Measurements from ENCODE around the gene CALN1. TPM values are rescaled to one million over a fixed set of nuclear protein-coding genes. Genes with fewer than 3 reads are reported as not detected.

Gene CALN1
- total and polyA plus RNA-seq, 2 experiments from 2014 or later, result 7.6 to 14.5 TPM

GRCh38 chr7:72016574-72016973 is 395.6 kb downstream of the CALN1 start:
- Histone ChIP-seq H4K20me1 (replicated peaks; ENCODE audit: insufficient read depth) (no peaks in the 10 kb centered on the region), H3K9me2 (ENCODE audit: insufficient read depth) (0 out of 2 replicates have a peak, but pooled peaks cover 4% of the 10 kb centered on the region), H3K4me2 (no peak overlapping the region), H3K79me2 (replicated peaks; ENCODE audit: insufficient read depth) (no peaks in the 10 kb centered on the region), H2AFZ (no peak overlapping the region), H3K27ac (ENCODE audit: low read depth) (no peak overlapping the region), H3K4me3 (no peak overlapping the region), H3F3A (replicated peaks; ENCODE audit: low read depth) (no peaks in the 10 kb centered on the region), H3K4me1 (ENCODE audit: insufficient read depth) (no peaks in the 10 kb centered on the region), H3K27me3 (ENCODE audit: insufficient read depth) (no peaks in the 10 kb centered on the region), H3K36me3 (ENCODE audit: insufficient read depth) (no peaks in the 10 kb centered on the region)
- Mint-ChIP-seq H3K27me3 (ENCODE audit: insufficient read depth, low read depth, poor library complexity) (no peaks in the 10 kb centered on the region), H3K27ac (no peak overlapping the region), H3K4me3 (no peak overlapping the region), H3K4me1 (no peaks in the 10 kb centered on the region), H3K36me3 (ENCODE audit: low read depth) (no peaks in the 10 kb centered on the region), H3K9me3 (no peaks in the 10 kb centered on the region)
- DNase-seq (ENCODE audit: low spot score) (no peak), ATAC-seq (no peak)
- TF ChIP-seq JUNB (IDR thresholded peaks at IDR 0.05; ENCODE audit: unreplicated experiment) (no peak), EZH2phosphoT487 (IDR thresholded peaks at IDR 0.05; ENCODE audit: unreplicated experiment) (no peak), ZNF114 (CRISPR knock-in tag; IDR thresholded peaks at IDR 0.05) (no peak), ZNF331 (CRISPR knock-in tag; IDR thresholded peaks at IDR 0.05; ENCODE audit: low read depth) (no peak), ETS1 (IDR thresholded peaks at IDR 0.05) (no peak), CTCF (conservative IDR thresholded peaks at IDR 0.05; ENCODE audit: low read depth in 2 of 2) (no peak), POLR2AphosphoS5 (IDR thresholded peaks at IDR 0.05; ENCODE audit: low read depth) (no peak), EZH2 (IDR thresholded peaks at IDR 0.05; ENCODE audit: low read depth, unreplicated experiment) (no peak)
- TF ChIP-seq, protein P1, sequence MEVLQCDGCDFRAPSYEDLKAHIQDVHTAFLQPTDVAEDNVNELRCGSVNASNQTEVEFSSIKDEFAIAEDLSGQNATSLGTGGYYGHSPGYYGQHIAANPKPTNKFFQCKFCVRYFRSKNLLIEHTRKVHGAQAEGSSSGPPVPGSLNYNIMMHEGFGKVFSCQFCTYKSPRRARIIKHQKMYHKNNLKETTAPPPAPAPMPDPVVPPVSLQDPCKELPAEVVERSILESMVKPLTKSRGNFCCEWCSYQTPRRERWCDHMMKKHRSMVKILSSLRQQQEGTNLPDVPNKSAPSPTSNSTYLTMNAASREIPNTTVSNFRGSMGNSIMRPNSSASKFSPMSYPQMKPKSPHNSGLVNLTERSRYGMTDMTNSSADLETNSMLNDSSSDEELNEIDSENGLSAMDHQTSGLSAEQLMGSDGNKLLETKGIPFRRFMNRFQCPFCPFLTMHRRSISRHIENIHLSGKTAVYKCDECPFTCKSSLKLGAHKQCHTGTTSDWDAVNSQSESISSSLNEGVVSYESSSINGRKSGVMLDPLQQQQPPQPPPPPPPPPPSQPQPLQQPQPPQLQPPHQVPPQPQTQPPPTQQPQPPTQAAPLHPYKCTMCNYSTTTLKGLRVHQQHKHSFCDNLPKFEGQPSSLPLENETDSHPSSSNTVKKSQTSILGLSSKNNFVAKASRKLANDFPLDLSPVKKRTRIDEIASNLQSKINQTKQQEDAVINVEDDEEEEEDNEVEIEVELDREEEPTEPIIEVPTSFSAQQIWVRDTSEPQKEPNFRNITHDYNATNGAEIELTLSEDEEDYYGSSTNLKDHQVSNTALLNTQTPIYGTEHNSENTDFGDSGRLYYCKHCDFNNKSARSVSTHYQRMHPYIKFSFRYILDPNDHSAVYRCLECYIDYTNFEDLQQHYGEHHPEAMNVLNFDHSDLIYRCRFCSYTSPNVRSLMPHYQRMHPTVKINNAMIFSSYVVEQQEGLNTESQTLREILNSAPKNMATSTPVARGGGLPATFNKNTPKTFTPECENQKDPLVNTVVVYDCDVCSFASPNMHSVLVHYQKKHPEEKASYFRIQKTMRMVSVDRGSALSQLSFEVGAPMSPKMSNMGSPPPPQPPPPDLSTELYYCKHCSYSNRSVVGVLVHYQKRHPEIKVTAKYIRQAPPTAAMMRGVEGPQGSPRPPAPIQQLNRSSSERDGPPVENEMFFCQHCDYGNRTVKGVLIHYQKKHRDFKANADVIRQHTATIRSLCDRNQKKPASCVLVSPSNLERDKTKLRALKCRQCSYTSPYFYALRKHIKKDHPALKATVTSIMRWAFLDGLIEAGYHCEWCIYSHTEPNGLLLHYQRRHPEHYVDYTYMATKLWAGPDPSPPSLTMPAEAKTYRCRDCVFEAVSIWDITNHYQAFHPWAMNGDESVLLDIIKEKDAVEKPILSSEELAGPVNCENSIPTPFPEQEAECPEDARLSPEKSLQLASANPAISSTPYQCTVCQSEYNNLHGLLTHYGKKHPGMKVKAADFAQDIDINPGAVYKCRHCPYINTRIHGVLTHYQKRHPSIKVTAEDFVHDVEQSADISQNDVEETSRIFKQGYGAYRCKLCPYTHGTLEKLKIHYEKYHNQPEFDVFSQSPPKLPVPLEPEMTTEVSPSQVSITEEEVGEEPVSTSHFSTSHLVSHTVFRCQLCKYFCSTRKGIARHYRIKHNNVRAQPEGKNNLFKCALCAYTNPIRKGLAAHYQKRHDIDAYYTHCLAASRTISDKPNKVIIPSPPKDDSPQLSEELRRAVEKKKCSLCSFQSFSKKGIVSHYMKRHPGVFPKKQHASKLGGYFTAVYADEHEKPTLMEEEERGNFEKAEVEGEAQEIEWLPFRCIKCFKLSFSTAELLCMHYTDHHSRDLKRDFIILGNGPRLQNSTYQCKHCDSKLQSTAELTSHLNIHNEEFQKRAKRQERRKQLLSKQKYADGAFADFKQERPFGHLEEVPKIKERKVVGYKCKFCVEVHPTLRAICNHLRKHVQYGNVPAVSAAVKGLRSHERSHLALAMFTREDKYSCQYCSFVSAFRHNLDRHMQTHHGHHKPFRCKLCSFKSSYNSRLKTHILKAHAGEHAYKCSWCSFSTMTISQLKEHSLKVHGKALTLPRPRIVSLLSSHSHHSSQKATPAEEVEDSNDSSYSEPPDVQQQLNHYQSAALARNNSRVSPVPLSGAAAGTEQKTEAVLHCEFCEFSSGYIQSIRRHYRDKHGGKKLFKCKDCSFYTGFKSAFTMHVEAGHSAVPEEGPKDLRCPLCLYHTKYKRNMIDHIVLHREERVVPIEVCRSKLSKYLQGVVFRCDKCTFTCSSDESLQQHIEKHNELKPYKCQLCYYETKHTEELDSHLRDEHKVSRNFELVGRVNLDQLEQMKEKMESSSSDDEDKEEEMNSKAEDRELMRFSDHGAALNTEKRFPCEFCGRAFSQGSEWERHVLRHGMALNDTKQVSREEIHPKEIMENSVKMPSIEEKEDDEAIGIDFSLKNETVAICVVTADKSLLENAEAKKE (CRISPR knock-in tag; IDR thresholded peaks at IDR 0.05), result no peak
- TF ChIP-seq, protein P2, sequence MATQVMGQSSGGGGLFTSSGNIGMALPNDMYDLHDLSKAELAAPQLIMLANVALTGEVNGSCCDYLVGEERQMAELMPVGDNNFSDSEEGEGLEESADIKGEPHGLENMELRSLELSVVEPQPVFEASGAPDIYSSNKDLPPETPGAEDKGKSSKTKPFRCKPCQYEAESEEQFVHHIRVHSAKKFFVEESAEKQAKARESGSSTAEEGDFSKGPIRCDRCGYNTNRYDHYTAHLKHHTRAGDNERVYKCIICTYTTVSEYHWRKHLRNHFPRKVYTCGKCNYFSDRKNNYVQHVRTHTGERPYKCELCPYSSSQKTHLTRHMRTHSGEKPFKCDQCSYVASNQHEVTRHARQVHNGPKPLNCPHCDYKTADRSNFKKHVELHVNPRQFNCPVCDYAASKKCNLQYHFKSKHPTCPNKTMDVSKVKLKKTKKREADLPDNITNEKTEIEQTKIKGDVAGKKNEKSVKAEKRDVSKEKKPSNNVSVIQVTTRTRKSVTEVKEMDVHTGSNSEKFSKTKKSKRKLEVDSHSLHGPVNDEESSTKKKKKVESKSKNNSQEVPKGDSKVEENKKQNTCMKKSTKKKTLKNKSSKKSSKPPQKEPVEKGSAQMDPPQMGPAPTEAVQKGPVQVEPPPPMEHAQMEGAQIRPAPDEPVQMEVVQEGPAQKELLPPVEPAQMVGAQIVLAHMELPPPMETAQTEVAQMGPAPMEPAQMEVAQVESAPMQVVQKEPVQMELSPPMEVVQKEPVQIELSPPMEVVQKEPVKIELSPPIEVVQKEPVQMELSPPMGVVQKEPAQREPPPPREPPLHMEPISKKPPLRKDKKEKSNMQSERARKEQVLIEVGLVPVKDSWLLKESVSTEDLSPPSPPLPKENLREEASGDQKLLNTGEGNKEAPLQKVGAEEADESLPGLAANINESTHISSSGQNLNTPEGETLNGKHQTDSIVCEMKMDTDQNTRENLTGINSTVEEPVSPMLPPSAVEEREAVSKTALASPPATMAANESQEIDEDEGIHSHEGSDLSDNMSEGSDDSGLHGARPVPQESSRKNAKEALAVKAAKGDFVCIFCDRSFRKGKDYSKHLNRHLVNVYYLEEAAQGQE (IDR thresholded peaks at IDR 0.05; ENCODE audit: unreplicated experiment), result no peak

Data from GM23338 (cell line).